NT2/D1 (cell line): ENCODE results near the gene SCN4B.

ENCODE experiments used
- SUZ12 ChIP-seq: IDR thresholded peaks from 2 replicates; pipeline ENCODE4 v1.6.1; 2011; ENCODE audit not compliant: insufficient read length, insufficient read depth; ENCODE audit errors: extremely low read depth
- YY1 ChIP-seq: IDR thresholded peaks from 2 replicates; pipeline ENCODE4 v1.6.1; 2011; ENCODE audit not compliant: insufficient read length, insufficient read depth

DNA sequence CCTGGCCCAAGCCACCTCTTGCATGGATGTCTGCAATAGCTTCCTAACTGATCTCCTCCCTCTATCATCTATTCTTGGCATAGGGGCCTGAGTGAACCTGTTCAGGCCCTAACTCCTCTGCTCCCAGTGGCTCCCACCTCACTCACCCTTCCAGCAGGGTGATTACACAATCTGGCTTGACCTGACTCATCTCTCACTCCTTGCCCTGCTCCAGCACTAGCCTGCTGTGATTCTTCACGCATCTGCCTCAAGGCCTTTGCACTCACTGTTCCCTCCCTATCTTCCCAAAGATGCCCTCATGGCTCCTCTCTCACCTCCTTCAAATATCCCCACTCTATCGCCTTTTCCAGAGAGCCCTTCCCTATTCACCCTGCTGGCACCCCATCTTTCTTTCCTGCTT lies 10.5 kb downstream of the SCN4B start:
- TF ChIP-seq SUZ12 (no peak), YY1 (no peak)
